Smooth muscle cell (in vitro differentiated cells): Measurements from ENCODE around the gene GALR3. TPM values are rescaled to one million over a fixed set of nuclear protein-coding genes. Genes with fewer than 3 reads are reported as not detected.

Source experiments
- DNase-seq: peaks from one replicate; lab custom pipeline; 2025; ENCODE audit not compliant: unreplicated experiment; lab: John Stamatoyannopoulos, UW
- H2AFZ ChIP-seq: fragments of 200-600 bp; sonication (generic); 2 replicates; pipeline ENCODE4 v1.6.0; 2016; ENCODE audit warnings: antibody characterized with exemption, low read depth, mild to moderate bottlenecking
- H3F3A ChIP-seq: fragments of 200-600 bp; sonication (generic); 2 replicates; pipeline ENCODE4 v1.6.0; 2017; ENCODE audit warnings: antibody characterized with exemption, low read depth
- H3K27ac ChIP-seq: fragments of 200-600 bp; sonication (generic); 2 replicates; pipeline ENCODE4 v1.5.1; 2016; ENCODE audit warnings: low read depth, mild to moderate bottlenecking
- H3K27me3 ChIP-seq: fragments of 200-600 bp; sonication (generic); 2 replicates; pipeline ENCODE4 v1.6.1; 2016; ENCODE audit warnings: low read depth, mild to moderate bottlenecking
- H3K36me3 ChIP-seq: fragments of 200-600 bp; sonication (generic); 2 replicates; pipeline ENCODE4 v1.5.1; 2016; ENCODE audit warnings: low read depth
- H3K4me1 ChIP-seq: fragments of 200-600 bp; sonication (generic); 2 replicates; pipeline ENCODE4 v1.5.1; 2016; ENCODE audit warnings: low read depth
- H3K4me2 ChIP-seq: fragments of 200-600 bp; sonication (generic); 2 replicates; pipeline ENCODE4 v1.6.0; 2016; ENCODE audit warnings: mild to moderate bottlenecking
- H3K4me3 ChIP-seq: fragments of 200-600 bp; sonication (generic); 2 replicates; pipeline ENCODE4 v1.5.1; 2016; ENCODE audit warnings: mild to moderate bottlenecking
- H3K79me2 ChIP-seq: fragments of 200-600 bp; sonication (generic); 2 replicates; pipeline ENCODE4 v1.6.0; 2016; ENCODE audit warnings: low read depth, mild to moderate bottlenecking
- H3K9ac ChIP-seq: fragments of 200-600 bp; sonication (generic); 2 replicates; pipeline ENCODE4 v1.6.0; 2016; ENCODE audit warnings: low read depth
- H3K9me3 ChIP-seq: fragments of 200-600 bp; sonication (generic); replicated peaks from 2 replicates; pipeline ENCODE4 v1.5.1; 2016; ENCODE audit warnings: low read depth
- H4K20me1 ChIP-seq: fragments of 200-600 bp; sonication (generic); 2 replicates; pipeline ENCODE4 v1.6.0; 2016; ENCODE audit warnings: low read depth
- CTCF ChIP-seq: fragments of 200-600 bp; sonication (generic); IDR thresholded peaks from 2 replicates; pipeline ENCODE4 v1.5.1; 2017; ENCODE audit warnings: borderline replicate concordance, mild to moderate bottlenecking, antibody characterized with exemption; ENCODE audit not compliant: insufficient read depth, poor library complexity, severe bottlenecking
- WGBS: methylation state at CpG from one replicate; pipeline ENCODE4 v1.1.7; 2016; ENCODE audit warnings: low lambda C conversion rate; 5-methylcytosine and 5-hydroxymethylcytosine counted together
- polyA plus RNA-seq: library from polyadenylated mRNA; unstranded; fragments of >200 nt; fragmentation: Nextera tagmentation; extraction: Ambion mirVana; gene quantifications from 2 replicates; pipeline ENCODE4 v1.2.1, GENCODE V29; 2016
- total RNA-seq: library from RNA; depleted of rRNA; stranded (reverse); fragments of >200 nt; gene quantifications from 2 replicates; pipeline ENCODE4 v1.2.3, GENCODE V29; 2014

The GALR3 gene
- total and polyA plus RNA-seq, 2 experiments from 2014 or later = not detected

GRCh38 chr22:37811867-37812266, 11.3 kb upstream of the GALR3 start:
- no peak for DNase-seq
- 96% methylated on average over 2 of the region's 2 CpGs for WGBS
- Histone ChIP-seq H3F3A (peaks cover 2% of the 10 kb centered on the region), H4K20me1 (peaks cover 23% of the 10 kb centered on the region), H3K27ac (no peak overlapping the region), H3K36me3 (no peaks in the 10 kb centered on the region), H3K9ac (no peak overlapping the region), H3K4me1 (peaks cover 5% of the 10 kb centered on the region), H3K27me3 (no peaks in the 10 kb centered on the region), H3K4me2 (no peak overlapping the region), H3K9me3 (no peaks in the 10 kb centered on the region), H3K4me3 (no peak overlapping the region), H3K79me2 (no peaks in the 10 kb centered on the region), H2AFZ (no peak overlapping the region)
- TF ChIP-seq CTCF = no peak

- WGBS = 95% methylated on average over 27 of the region's 27 CpGs
Measured at GRCh38 chr22:37812869-37813678, 10.1 kb upstream of the GALR3 start.

GRCh38 chr22:37815593-37815992, 7.6 kb upstream of the GALR3 start:
- no peaks in the 10 kb centered on the region for H3K36me3 ChIP-seq
- WGBS = 96% methylated on average over 12 of the region's 12 CpGs

More at GRCh38 chr22:37812869-37813678, 10.1 kb upstream of the GALR3 start:
- H3K4me3 ChIP-seq = no peak overlapping the region
- H3K9ac ChIP-seq = no peak overlapping the region
- H3K36me3 ChIP-seq = no peaks in the 10 kb centered on the region
- H3K9me3 ChIP-seq = no peaks in the 10 kb centered on the region
- no peaks in the 10 kb centered on the region for H3K79me2 ChIP-seq
- H3K4me1 ChIP-seq = peaks cover 5% of the 10 kb centered on the region
- TF ChIP-seq CTCF = no peak
- DNase-seq = no peak
- H3F3A ChIP-seq = peaks cover 2% of the 10 kb centered on the region
- no peaks in the 10 kb centered on the region for H3K27me3 ChIP-seq
- H2AFZ ChIP-seq = no peak overlapping the region
- H3K4me2 ChIP-seq = no peak overlapping the region
- H3K27ac ChIP-seq = no peak overlapping the region
- peaks cover 13% of the 10 kb centered on the region for H4K20me1 ChIP-seq

More at GRCh38 chr22:37815593-37815992, 7.6 kb upstream of the GALR3 start:
- H3K9me3 ChIP-seq = no peaks in the 10 kb centered on the region
- H3K9ac ChIP-seq = no peak overlapping the region
- H2AFZ ChIP-seq = no peak overlapping the region
- no peak for TF ChIP-seq CTCF
- H3K4me3 ChIP-seq = no peak overlapping the region
- no peak overlapping the region for H3K27ac ChIP-seq
- no peaks in the 10 kb centered on the region for H3K79me2 ChIP-seq
- H3K27me3 ChIP-seq = peaks cover 17% of the 10 kb centered on the region
- H3K4me1 ChIP-seq = peaks cover 7% of the 10 kb centered on the region
- DNase-seq = no peak
- H3F3A ChIP-seq = no peaks in the 10 kb centered on the region
- no peaks in the 10 kb centered on the region for H4K20me1 ChIP-seq
- H3K4me2 ChIP-seq = no peak overlapping the region
